Superior temporal gyrus (tissue), 1 donor: ENCODE results near the gene INPP5A.
"Not testable (repeated sequence)": the region's sequence is repeated elsewhere in the genome, so short reads cannot be mapped to it uniquely, and the experiment has no call there.

ENCODE experiments used
- DNase-seq: peaks from one replicate; pipeline ENCODE4 v3.0.0-alpha.2; 2016; ENCODE audit errors: extremely low spot score

Gene INPP5A

DNA sequence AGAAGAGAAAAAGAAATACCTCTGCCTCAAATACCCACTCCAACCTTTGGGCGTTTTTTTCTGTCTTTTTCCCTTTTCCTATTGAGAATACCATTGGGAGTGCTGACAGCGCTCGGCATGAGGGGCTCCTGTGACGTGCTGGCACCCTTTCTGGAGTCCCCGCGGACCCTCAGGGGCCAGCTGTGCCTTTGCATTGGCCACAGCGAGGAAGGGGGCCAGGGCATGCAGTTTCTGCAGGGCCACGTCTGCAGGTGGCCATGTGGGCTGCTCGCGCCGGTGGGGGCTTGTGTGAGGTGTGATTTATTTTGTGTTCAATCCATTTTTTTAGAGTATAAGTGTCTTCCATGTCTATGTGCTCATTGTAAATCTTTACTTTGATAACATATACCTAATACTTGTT is 57.4 kb downstream of the INPP5A start:
- DNase-seq = no peak

GRCh38 chr10:132595854-132596253 is 58.3 kb downstream of the INPP5A start:
- no peak for DNase-seq

DNA sequence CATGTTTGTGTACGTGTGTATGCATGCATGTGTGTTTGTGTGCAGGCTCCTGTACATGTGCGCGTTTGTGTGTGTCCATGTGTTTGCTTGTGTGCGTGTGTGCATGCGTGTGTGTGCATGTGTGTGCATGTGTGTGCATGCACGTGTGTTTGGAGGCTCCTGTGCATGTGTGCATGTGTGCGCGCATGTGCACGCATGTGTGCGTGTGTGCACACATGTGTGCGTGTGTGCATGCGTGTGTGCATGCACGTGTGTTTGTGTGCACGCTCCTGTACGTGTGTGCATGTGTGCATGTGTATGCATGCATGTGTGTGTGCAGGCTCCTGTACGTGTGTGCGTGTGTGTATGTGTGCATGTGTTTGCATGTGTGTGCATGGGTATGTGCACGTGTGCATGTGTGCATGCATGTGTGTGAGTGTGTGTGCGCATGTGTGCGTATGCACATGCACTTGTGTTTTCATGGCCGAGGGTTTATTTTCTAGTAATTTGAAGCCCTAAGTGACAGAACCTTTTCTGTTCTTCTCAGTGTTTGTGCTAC is 59.2 kb downstream of the INPP5A start:
- no peak for DNase-seq

- DNase-seq = no peak
Measured at GRCh38 chr10:132597654-132598053, 60.1 kb downstream of the INPP5A start.

DNA sequence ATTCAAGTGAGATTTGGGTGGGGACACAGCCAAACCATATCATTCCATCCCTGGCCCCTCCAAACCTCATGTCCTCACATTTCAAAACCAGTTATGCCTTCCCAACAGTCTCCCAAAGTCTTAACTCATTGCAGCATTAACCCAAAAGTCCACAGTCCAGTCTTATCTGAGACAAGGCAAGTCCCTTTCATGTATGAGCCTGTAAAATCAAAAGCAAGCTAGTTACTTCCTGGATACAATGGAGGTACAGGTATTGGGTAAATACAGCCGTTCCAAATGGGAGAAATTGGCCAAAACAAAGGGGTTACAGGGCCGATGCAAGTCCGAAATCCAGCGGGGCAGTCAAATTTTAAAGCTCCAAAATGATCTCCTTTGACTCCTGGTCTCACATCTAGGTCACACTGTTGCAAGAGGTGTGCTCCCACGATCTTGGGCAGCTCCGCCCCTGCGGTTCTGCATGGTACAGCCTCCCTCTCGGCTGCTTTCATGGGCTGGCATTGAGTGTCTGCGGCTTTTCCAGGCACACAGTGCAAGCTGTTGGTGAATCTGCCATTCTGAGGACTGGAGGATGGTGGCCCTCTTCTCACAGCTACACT is 61.5 kb downstream of the INPP5A start:
- DNase-seq = not testable (repeated sequence)

- DNase-seq = no peak
Measured at GRCh38 chr10:132599732-132600131, 62.1 kb downstream of the INPP5A start.

DNA sequence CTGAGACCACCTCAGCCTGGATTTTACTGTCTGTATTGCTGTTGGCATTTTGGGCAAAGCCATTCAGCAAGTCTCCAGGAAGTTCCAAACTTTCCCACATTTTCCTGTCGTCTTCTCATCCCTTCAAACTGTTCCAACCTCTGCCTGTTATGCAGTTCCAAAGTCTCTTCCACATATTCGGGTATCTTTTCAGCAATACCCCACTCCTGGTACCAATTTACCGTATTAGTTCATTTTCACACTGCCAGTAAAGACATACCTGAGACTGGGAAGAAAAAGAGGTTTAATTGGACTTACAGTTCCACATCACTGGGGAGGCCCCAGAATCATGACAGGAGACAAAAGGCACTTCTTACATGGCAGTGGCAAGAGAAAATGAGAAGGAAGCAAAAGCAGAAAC is 62.8 kb downstream of the INPP5A start:
- no peak for DNase-seq

GRCh38 chr10:132601567-132601966 is 64.0 kb downstream of the INPP5A start:
- no peak for DNase-seq

GRCh38 chr10:132602614-132603013 is 65.0 kb downstream of the INPP5A start:
- no peak for DNase-seq

DNA sequence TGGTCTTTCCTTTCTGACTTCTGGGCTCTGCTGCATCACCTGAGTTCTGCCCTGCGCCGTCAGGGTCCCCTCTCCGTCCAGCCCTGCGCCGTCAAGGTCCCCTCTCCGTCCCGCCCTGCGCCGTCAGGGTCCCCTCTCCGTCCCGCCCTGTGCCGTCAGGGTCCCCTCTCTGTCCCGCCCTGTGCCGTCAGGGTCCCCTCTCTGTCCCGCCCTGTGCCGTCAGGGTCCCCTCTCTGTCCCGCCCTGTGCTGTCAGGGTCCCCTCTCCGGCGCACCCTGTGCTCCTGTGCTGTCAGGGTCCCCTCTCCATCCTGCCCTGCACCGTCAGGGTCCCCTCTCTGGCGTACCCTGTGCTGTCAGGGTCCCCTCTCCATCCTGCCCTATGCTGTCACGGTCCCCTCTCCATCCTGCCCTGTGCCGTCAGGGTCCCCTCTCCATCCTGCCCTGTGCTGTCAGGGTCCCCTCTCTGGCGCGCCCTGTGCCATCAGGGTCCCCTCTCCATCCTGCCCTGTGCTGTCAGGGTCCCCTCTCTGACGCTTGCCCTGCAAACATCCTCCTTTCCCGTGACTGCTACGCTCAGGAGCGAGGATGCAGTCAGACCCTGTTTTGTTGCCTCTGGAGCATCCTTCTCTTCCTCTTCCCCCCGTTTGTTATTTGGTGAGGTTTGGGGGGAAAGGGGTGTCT is 66.4 kb downstream of the INPP5A start:
- no peak for DNase-seq

DNA sequence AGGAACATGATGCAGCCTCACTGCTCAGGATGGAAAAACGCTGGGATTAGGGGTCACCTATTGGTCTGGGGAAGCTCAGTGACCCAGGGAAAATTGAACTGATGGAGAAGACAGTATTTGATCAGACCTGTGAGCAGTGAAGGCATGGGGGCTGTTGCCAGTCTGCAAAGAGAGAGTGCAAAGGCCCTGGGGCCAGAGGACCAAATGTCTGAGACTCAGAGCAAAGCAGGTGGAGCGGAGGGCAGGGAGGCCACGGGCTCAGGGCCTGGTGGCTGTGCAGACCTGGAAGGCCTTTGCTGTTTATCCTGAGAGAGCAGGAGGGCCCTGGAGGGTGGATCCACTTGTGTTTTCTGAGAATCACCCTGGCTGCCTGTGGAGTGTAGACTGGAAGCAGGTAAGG is 67.1 kb downstream of the INPP5A start:
- no peak for DNase-seq

- DNase-seq = no peak
Measured at GRCh38 chr10:132605390-132605789, 67.8 kb downstream of the INPP5A start.

DNA sequence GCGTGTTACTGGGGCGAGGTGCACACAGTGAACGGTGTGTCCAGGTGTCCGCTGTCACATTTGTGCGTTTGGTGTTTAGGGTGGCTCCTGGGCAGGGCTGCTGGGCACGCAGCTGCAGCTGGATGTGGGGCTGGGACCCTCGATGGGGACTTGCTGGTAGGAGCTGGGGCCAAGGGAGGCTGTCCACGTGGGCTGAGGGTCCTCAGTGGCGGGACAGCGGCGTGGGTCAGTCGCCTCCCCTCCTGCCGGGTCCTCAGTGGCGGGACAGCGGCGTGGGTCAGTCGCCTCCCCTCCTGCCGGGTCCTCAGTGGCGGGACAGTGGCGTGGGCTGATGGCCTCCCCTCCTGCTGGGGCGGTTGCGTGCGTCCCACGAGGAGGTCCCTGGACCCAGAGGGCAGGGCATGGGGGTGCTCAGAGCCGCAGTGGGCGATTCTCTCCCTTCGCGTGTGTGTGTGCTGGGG is 68.5 kb downstream of the INPP5A start:
- DNase-seq = no peak

GRCh38 chr10:132606536-132607316 is 69.1 kb downstream of the INPP5A start:
- peak; percentile 65 for DNase-seq

DNA sequence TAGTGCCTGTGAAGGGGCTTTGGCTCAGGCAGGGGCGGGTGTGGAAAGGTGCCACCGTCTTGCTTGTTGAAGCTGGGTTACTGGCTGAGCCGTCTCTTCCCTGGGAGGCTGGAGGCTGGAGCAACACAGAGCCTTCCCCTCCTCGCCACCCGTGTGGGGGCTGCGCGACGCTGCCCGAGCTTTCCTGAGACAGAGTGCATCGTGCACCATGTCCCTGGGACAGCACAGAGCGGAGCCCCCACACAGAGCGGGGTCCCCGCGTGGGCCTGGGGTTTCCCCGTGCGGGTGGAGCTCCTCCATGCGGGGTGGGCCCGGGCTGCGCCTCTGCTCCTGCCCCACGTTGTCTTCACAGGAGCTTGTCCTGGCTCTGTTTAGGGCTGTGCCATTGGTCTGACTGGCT is 69.9 kb downstream of the INPP5A start:
- no peak for DNase-seq

- DNase-seq = no peak
Measured at GRCh38 chr10:132607961-132608495, 70.4 kb downstream of the INPP5A start.

GRCh38 chr10:132608511-132609195 is 71.1 kb downstream of the INPP5A start:
- DNase-seq = no peak

GRCh38 chr10:132609211-132609610 is 71.6 kb downstream of the INPP5A start:
- no peak for DNase-seq

DNA sequence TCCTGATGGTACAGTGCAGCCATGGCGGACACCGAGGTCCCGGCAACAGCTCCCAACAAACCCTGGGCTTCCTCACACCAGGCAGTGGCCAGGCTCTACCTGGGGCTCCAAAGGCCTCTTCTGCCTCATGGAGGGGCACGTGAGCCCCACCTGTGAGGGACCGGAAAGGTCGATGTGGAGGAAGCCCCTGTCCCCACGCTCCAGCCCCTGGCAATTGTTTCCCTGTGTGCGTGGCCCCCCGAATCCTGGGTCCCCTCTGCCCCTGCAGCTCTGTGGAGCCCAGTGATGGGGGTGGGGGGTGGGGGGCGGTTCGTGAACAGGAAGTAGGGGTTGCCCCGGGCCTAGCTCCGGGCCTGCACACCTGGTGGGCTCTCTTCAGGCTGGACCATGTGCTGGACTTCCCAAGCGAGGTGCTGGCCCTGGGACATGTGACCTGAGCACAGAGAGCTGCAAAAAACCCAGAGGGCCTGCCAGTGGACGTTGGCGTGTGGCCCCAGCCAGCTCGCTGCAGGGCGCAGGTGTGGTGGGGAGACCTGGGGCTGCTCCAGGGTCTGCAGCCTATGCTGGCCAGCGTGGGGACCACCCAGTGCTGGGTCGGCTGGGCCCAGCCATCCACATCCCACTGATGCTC is 72.6 kb downstream of the INPP5A start:
- no peak for DNase-seq

GRCh38 chr10:132611026-132611910 is 73.7 kb downstream of the INPP5A start:
- no peak for DNase-seq
